HepG2 (cell line): ENCODE measurements around the gene ACTR3. TPM values are rescaled to one million over a fixed set of nuclear protein-coding genes. Genes with fewer than 3 reads are reported as not detected.

Experiments
- CBFB ChIP-seq: sonication (generic); formaldehyde crosslinking; IDR thresholded peaks from 2 replicates; pipeline ENCODE4 v1.4.0; 2020; ENCODE audit warnings: missing genetic modification reagents
- FOXA3 ChIP-seq: IDR thresholded peaks from 2 replicates; pipeline ENCODE4 v1.6.1; 2016; ENCODE audit warnings: missing genetic modification reagents, missing compliant biosample characterization
- MAFK ChIP-seq, 2 experiments: IDR thresholded peaks in 1 of 2; conservative IDR thresholded peaks in 1 of 2; 2 replicates each; pipeline ENCODE4 v1.6.1; 2011; ENCODE audit warnings: improper control_type of control experiment in 2 of 2, low read length in 2 of 2
- MXD4 ChIP-seq: IDR thresholded peaks from 2 replicates; pipeline ENCODE4 v1.6.1; 2016; ENCODE audit warnings: mild to moderate bottlenecking, missing biosample characterization, missing genetic modification reagents
- NKX3-1 ChIP-seq: sonication (generic); formaldehyde crosslinking; IDR thresholded peaks from 2 replicates; pipeline ENCODE4 v1.5.0; 2020; ENCODE audit warnings: missing genetic modification reagents
- RNF2 ChIP-seq: fragments of 450-650 bp; conservative IDR thresholded peaks from 2 replicates; pipeline ENCODE4 v1.6.1; 2016; ENCODE audit warnings: low read depth
- SMAD1 ChIP-seq: sonication (generic); formaldehyde crosslinking; IDR thresholded peaks from 2 replicates; pipeline ENCODE4 v1.4.0; 2020; ENCODE audit warnings: missing genetic modification reagents, low read depth, mild to moderate bottlenecking, borderline replicate concordance
- SMAD3 ChIP-seq: sonication (generic); formaldehyde crosslinking; IDR thresholded peaks from 2 replicates; pipeline ENCODE4 v1.4.0; 2020; ENCODE audit warnings: missing genetic modification reagents
- ZNF589 ChIP-seq: sonication (generic); formaldehyde crosslinking; conservative IDR thresholded peaks from 2 replicates; pipeline ENCODE4 v1.8.0; 2022; ENCODE audit warnings: mild to moderate bottlenecking, moderate library complexity, missing genetic modification reagents
- ZSCAN21 ChIP-seq: sonication (generic); formaldehyde crosslinking; IDR thresholded peaks from 2 replicates; pipeline ENCODE4 v1.8.0; 2022; ENCODE audit warnings: mild to moderate bottlenecking, missing genetic modification reagents, moderate library complexity, borderline replicate concordance
- polyA plus RNA-seq, 8 experiments: library from polyadenylated mRNA; depleted of rRNA in 3 of 8; stranded (reverse) in 7 of 8; unstranded in 1 of 8; fragments of >200 nt; fragmentation: Illumina TruSeq in 4 of 8; extraction: Trizol in 4 of 8; gene quantifications; 2 replicates each; pipeline versions ENCODE4 v1.2.1 to v1.2.3, GENCODE V29; 2011 to 2016; ENCODE audit warnings: low read depth in 4 of 8, missing spikeins in 1 of 8, mixed read lengths in 1 of 8; ENCODE audit not compliant: insufficient read depth in 1 of 8
- total RNA-seq, 5 experiments: library from RNA; depleted of rRNA; stranded (reverse); fragments of >200 nt; fragmentation: Illumina TruSeq; extraction: Trizol; gene quantifications; 2 replicates each; pipeline ENCODE4 v1.2.3, GENCODE V29; 2016; ENCODE audit warnings: low read depth in 1 of 5
- TF ChIP-seq, protein P1 (sequence below): sonication (generic); formaldehyde crosslinking; IDR thresholded peaks from 2 replicates; pipeline ENCODE4 v1.4.0; 2020; ENCODE audit warnings: mild to moderate bottlenecking, missing genetic modification reagents
- TF ChIP-seq, protein P2 (sequence below): sonication (generic); formaldehyde crosslinking; IDR thresholded peaks from 2 replicates; pipeline ENCODE4 v1.5.0; 2020; ENCODE audit warnings: missing genetic modification reagents
- TF ChIP-seq, protein P3 (sequence below): IDR thresholded peaks from 2 replicates; pipeline ENCODE4 v1.6.1; 2016; ENCODE audit warnings: mild to moderate bottlenecking
- TF ChIP-seq, protein P4 (sequence below): sonication (generic); formaldehyde crosslinking; IDR thresholded peaks from 2 replicates; pipeline ENCODE4 v1.4.0; 2020; ENCODE audit warnings: missing genetic modification reagents
- TF ChIP-seq, protein P5 (sequence below): sonication (generic); formaldehyde crosslinking; IDR thresholded peaks from 2 replicates; pipeline ENCODE4 v1.4.0; 2020; ENCODE audit warnings: missing genetic modification reagents, mild to moderate bottlenecking, borderline replicate concordance
- TF ChIP-seq, protein P6 (sequence below): sonication (generic); formaldehyde crosslinking; IDR thresholded peaks from 2 replicates; pipeline ENCODE4 v1.8.1; 2023; ENCODE audit warnings: mild to moderate bottlenecking, missing genetic modification reagents, borderline replicate concordance
- TF ChIP-seq, protein P7 (sequence below): sonication (generic); formaldehyde crosslinking; IDR thresholded peaks from 2 replicates; pipeline ENCODE4 v1.4.0; 2020; ENCODE audit warnings: mild to moderate bottlenecking, missing genetic modification reagents

Gene ACTR3
- total and polyA plus RNA-seq, 2 of the 13 experiments (the other 11 are each of a cell fraction or from before 2014, with no cell fraction given), result 123 to 225 TPM

DNA sequence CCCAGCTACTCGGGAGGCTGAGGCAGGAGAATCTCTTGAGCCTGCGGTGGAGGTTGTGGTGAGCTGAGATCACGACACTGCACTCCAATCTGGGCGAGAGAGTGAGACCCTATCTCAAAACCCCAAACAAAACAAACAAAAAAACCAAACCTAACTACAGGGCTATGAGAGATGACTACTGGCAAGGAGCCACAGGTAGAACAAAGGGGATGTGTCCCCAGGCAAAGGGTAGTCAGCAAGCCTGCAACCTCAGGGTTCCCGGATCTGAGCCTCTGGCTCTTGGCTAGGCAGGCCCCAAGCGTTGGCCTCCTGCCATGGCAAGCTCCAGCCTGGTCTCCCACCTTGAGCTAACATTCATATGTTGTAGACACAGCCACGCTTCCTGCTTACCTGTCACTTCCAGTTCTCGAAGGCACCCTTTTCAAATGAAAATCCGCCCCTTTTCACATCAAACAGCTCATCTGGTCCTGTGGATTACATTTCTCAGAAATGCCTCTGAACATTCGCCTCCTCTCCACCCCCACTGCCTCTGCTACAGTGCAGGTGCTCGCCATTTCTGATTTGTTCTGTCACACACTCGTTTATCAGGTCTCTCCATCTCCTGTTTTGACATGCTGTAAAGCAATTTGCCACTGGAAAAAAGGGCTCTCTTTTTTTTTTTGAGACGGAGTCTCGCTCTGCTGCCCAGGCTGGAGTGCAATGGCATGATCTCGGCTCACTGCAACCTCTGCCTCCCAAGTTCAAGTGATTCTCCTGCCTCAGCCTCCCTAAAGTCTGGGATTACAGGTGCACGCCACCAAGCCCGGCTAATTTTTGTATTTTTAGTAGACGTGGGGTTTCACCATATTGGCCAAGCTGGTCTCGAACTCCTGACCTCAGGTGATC, 13.1 kb upstream of the ACTR3 start (continued):
- TF ChIP-seq, protein P1, sequence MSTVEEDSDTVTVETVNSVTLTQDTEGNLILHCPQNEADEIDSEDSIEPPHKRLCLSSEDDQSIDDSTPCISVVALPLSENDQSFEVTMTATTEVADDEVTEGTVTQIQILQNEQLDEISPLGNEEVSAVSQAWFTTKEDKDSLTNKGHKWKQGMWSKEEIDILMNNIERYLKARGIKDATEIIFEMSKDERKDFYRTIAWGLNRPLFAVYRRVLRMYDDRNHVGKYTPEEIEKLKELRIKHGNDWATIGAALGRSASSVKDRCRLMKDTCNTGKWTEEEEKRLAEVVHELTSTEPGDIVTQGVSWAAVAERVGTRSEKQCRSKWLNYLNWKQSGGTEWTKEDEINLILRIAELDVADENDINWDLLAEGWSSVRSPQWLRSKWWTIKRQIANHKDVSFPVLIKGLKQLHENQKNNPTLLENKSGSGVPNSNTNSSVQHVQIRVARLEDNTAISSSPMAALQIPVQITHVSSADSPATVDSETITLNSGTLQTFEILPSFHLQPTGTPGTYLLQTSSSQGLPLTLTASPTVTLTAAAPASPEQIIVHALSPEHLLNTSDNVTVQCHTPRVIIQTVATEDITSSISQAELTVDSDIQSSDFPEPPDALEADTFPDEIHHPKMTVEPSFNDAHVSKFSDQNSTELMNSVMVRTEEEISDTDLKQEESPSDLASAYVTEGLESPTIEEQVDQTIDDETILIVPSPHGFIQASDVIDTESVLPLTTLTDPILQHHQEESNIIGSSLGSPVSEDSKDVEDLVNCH (CRISPR knock-in tag), result no peak
- TF ChIP-seq, protein P2, sequence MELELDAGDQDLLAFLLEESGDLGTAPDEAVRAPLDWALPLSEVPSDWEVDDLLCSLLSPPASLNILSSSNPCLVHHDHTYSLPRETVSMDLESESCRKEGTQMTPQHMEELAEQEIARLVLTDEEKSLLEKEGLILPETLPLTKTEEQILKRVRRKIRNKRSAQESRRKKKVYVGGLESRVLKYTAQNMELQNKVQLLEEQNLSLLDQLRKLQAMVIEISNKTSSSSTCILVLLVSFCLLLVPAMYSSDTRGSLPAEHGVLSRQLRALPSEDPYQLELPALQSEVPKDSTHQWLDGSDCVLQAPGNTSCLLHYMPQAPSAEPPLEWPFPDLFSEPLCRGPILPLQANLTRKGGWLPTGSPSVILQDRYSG, result no peak
- TF ChIP-seq SMAD3, result peak; percentile 28; the same call in 1 of the 2 replicates
- TF ChIP-seq, protein P3, sequence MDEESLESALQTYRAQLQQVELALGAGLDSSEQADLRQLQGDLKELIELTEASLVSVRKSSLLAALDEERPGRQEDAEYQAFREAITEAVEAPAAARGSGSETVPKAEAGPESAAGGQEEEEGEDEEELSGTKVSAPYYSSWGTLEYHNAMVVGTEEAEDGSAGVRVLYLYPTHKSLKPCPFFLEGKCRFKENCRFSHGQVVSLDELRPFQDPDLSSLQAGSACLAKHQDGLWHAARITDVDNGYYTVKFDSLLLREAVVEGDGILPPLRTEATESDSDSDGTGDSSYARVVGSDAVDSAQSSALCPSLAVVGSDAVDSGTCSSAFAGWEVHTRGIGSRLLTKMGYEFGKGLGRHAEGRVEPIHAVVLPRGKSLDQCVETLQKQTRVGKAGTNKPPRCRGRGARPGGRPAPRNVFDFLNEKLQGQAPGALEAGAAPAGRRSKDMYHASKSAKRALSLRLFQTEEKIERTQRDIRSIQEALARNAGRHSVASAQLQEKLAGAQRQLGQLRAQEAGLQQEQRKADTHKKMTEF (CRISPR knock-in tag), result peak; percentile 43; the same call in 1 of the 2 replicates
- TF ChIP-seq MAFK (conservative IDR thresholded peaks at IDR 0.05 in 1 of 2, IDR thresholded peaks at IDR 0.05 in 1 of 2; ENCODE audit: low read length in 2 of 2), result peak in 1 of 2 experiments; percentile 2; a peak in 1 of 4 replicates
- TF ChIP-seq, protein P4, sequence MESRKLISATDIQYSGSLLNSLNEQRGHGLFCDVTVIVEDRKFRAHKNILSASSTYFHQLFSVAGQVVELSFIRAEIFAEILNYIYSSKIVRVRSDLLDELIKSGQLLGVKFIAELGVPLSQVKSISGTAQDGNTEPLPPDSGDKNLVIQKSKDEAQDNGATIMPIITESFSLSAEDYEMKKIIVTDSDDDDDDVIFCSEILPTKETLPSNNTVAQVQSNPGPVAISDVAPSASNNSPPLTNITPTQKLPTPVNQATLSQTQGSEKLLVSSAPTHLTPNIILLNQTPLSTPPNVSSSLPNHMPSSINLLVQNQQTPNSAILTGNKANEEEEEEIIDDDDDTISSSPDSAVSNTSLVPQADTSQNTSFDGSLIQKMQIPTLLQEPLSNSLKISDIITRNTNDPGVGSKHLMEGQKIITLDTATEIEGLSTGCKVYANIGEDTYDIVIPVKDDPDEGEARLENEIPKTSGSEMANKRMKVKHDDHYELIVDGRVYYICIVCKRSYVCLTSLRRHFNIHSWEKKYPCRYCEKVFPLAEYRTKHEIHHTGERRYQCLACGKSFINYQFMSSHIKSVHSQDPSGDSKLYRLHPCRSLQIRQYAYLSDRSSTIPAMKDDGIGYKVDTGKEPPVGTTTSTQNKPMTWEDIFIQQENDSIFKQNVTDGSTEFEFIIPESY (CRISPR knock-in tag), result peak; percentile 19; the same call in 1 of the 2 replicates
- TF ChIP-seq, protein P5, sequence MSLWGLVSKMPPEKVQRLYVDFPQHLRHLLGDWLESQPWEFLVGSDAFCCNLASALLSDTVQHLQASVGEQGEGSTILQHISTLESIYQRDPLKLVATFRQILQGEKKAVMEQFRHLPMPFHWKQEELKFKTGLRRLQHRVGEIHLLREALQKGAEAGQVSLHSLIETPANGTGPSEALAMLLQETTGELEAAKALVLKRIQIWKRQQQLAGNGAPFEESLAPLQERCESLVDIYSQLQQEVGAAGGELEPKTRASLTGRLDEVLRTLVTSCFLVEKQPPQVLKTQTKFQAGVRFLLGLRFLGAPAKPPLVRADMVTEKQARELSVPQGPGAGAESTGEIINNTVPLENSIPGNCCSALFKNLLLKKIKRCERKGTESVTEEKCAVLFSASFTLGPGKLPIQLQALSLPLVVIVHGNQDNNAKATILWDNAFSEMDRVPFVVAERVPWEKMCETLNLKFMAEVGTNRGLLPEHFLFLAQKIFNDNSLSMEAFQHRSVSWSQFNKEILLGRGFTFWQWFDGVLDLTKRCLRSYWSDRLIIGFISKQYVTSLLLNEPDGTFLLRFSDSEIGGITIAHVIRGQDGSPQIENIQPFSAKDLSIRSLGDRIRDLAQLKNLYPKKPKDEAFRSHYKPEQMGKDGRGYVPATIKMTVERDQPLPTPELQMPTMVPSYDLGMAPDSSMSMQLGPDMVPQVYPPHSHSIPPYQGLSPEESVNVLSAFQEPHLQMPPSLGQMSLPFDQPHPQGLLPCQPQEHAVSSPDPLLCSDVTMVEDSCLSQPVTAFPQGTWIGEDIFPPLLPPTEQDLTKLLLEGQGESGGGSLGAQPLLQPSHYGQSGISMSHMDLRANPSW (CRISPR knock-in tag), result peak; percentile 39; the same call in 1 of the 2 replicates
- TF ChIP-seq RNF2, result no peak
- TF ChIP-seq, protein P6, sequence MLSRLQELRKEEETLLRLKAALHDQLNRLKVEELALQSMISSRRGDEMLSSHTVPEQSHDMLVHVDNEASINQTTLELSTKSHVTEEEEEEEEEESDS, result no peak
- TF ChIP-seq MXD4 (CRISPR knock-in tag), result peak; percentile 48; the same call in 1 of the 2 replicates
- TF ChIP-seq ZNF589 (CRISPR knock-in tag), result no peak
- TF ChIP-seq SMAD1 (CRISPR knock-in tag), result peak; percentile 43; the same call in 1 of the 2 replicates
- peak; percentile 32; the same call in 1 of the 2 replicates for TF ChIP-seq ZSCAN21
- peak; percentile 62 for TF ChIP-seq FOXA3 (CRISPR knock-in tag)
- TF ChIP-seq, protein P7, sequence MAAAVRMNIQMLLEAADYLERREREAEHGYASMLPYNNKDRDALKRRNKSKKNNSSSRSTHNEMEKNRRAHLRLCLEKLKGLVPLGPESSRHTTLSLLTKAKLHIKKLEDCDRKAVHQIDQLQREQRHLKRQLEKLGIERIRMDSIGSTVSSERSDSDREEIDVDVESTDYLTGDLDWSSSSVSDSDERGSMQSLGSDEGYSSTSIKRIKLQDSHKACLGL (CRISPR knock-in tag), result peak; percentile 70; the same call in 1 of the 2 replicates
- TF ChIP-seq NKX3-1 (CRISPR knock-in tag), result no peak
- TF ChIP-seq CBFB (CRISPR knock-in tag), result peak; percentile 45; the same call in 1 of the 2 replicates
